ENCODE data around the gene UBL4A. TPM values are rescaled to one million over a fixed set of nuclear protein-coding genes. Genes with fewer than 3 reads are reported as not detected.

UBL4A gene
- total and polyA plus RNA-seq, 5 donors from 2014 or later, result 12.5 to 59.5 (median 55.0) TPM

- Histone ChIP-seq H3K27me3 (ENCODE audit: control insufficient read depth, insufficient read depth, low read length) (no peaks in the 10 kb centered on the region), H3K27ac (ENCODE audit: insufficient read depth, low read length, poor library complexity, severe bottlenecking) (peak overlapping the region; percentile 71), H3K9me3 (ENCODE audit: control insufficient read depth in 2 of 2, low read length in 2 of 2) (no peaks in the 10 kb centered on the region), H3K4me3 (ENCODE audit: low read depth, low read length) (peak overlapping the region; percentile 68), H3K4me1 (ENCODE audit: control insufficient read depth, insufficient read depth, low read length, poor library complexity, severe bottlenecking) (peaks cover 22% of the 10 kb centered on the region), H3K36me3 (ENCODE audit: control insufficient read depth, insufficient read depth, low read length) (no peaks in the 10 kb centered on the region)
- H3K4me3 Mint-ChIP-seq, result peak overlapping the region; percentile 82 to 91 (median 86)
- peaks cover 5% of the 10 kb centered on the region for H3K36me3 Mint-ChIP-seq
- H3K9me3 Mint-ChIP-seq, result no peaks in the 10 kb centered on the region
- peak in 2 of 3 donors; percentile 5 to 56 for DNase-seq
- peaks cover 0 to 38% (median 10%) of the 10 kb centered on the region in 4 donors for H3K4me1 Mint-ChIP-seq
- peak overlapping the region; percentile 56 to 95 (median 66) for H3K27ac Mint-ChIP-seq
- no peaks in the 10 kb centered on the region for H3K27me3 Mint-ChIP-seq
- no peak for ATAC-seq (ENCODE audit: low read depth in 2 of 2)
Observed at GRCh38 chrX:154515090-154515965, 28.9 kb upstream of the UBL4A start.

GRCh38 chrX:154513716-154514115 lies 27.3 kb upstream of the UBL4A start:
- Histone ChIP-seq H3K27me3 (ENCODE audit: control insufficient read depth, insufficient read depth, low read length) (no peaks in the 10 kb centered on the region), H3K9me3 (ENCODE audit: control insufficient read depth in 2 of 2, low read length in 2 of 2) (no peaks in the 10 kb centered on the region), H3K4me3 (ENCODE audit: low read depth, low read length) (no peak overlapping the region), H3K27ac (ENCODE audit: insufficient read depth, low read length, poor library complexity, severe bottlenecking) (no peak overlapping the region), H3K36me3 (ENCODE audit: control insufficient read depth, insufficient read depth, low read length) (no peaks in the 10 kb centered on the region), H3K4me1 (ENCODE audit: control insufficient read depth, insufficient read depth, low read length, poor library complexity, severe bottlenecking) (peaks cover 22% of the 10 kb centered on the region)
- Mint-ChIP-seq H3K4me3 (peak overlapping the region in 3 of 4 donors; percentile 63 to 73 (median 66)), H3K27ac (peak overlapping the region in 1 of 3 donors; percentile 83), H3K4me1 (peaks cover 0 to 38% (median 11%) of the 10 kb centered on the region in 4 donors), H3K27me3 (no peaks in the 10 kb centered on the region), H3K9me3 (peaks cover 0 to 4% (median 0%) of the 10 kb centered on the region in 7 donors), H3K36me3 (peaks cover 13% of the 10 kb centered on the region)
- ATAC-seq (ENCODE audit: low read depth in 2 of 2), result no peak
- DNase-seq, result no peak

GRCh38 chrX:154512879-154513553 lies 26.6 kb upstream of the UBL4A start:
- Histone ChIP-seq H3K9me3 (ENCODE audit: control insufficient read depth in 2 of 2, low read length in 2 of 2) (no peaks in the 10 kb centered on the region), H3K4me1 (ENCODE audit: control insufficient read depth, insufficient read depth, low read length, poor library complexity, severe bottlenecking) (peaks cover 22% of the 10 kb centered on the region), H3K4me3 (ENCODE audit: low read depth, low read length) (no peak overlapping the region), H3K36me3 (ENCODE audit: control insufficient read depth, insufficient read depth, low read length) (no peaks in the 10 kb centered on the region), H3K27ac (ENCODE audit: insufficient read depth, low read length, poor library complexity, severe bottlenecking) (no peak overlapping the region), H3K27me3 (ENCODE audit: control insufficient read depth, insufficient read depth, low read length) (no peaks in the 10 kb centered on the region)
- ATAC-seq (ENCODE audit: low read depth in 2 of 2) (no peak), DNase-seq (no peak)
- H3K27ac Mint-ChIP-seq, result no peak overlapping the region
- peaks cover 13% of the 10 kb centered on the region for H3K36me3 Mint-ChIP-seq
- H3K4me1 Mint-ChIP-seq, result peaks cover 0 to 38% (median 11%) of the 10 kb centered on the region in 4 donors
- H3K27me3 Mint-ChIP-seq, result no peaks in the 10 kb centered on the region
- H3K4me3 Mint-ChIP-seq, result peak overlapping the region in 2 of 4 donors; percentile 8 to 54
- H3K9me3 Mint-ChIP-seq, result peaks cover 0 to 4% (median 0%) of the 10 kb centered on the region in 7 donors

GRCh38 chrX:154511761-154512160 lies 25.3 kb upstream of the UBL4A start:
- Mint-ChIP-seq H3K4me1 (peaks cover 0 to 36% (median 11%) of the 10 kb centered on the region in 4 donors), H3K36me3 (peaks cover 13% of the 10 kb centered on the region), H3K27me3 (no peaks in the 10 kb centered on the region), H3K4me3 (peak overlapping the region; percentile 9 to 39 (median 34)), H3K27ac (peak overlapping the region; percentile 59 to 91 (median 87)), H3K9me3 (peaks cover 0 to 4% (median 0%) of the 10 kb centered on the region in 7 donors)
- no peaks in the 10 kb centered on the region for H3K9me3 ChIP-seq (ENCODE audit: control insufficient read depth in 2 of 2, low read length in 2 of 2)
- ATAC-seq (ENCODE audit: low read depth in 2 of 2), result no peak
- no peak overlapping the region for H3K4me3 ChIP-seq (ENCODE audit: low read depth, low read length)
- H3K36me3 ChIP-seq (ENCODE audit: control insufficient read depth, insufficient read depth, low read length), result no peaks in the 10 kb centered on the region
- peaks cover 22% of the 10 kb centered on the region for H3K4me1 ChIP-seq (ENCODE audit: control insufficient read depth, insufficient read depth, low read length, poor library complexity, severe bottlenecking)
- peak overlapping the region; percentile 47 for H3K27ac ChIP-seq (ENCODE audit: insufficient read depth, low read length, poor library complexity, severe bottlenecking)
- DNase-seq, result no peak
- H3K27me3 ChIP-seq (ENCODE audit: control insufficient read depth, insufficient read depth, low read length), result no peaks in the 10 kb centered on the region

GRCh38 chrX:154509455-154509854 lies 23.0 kb upstream of the UBL4A start:
- Mint-ChIP-seq H3K4me1 (peaks cover 0 to 24% (median 11%) of the 10 kb centered on the region in 4 donors), H3K9me3 (peaks cover 0 to 4% (median 0%) of the 10 kb centered on the region in 7 donors), H3K4me3 (no peak overlapping the region), H3K36me3 (peaks cover 13% of the 10 kb centered on the region), H3K27me3 (no peaks in the 10 kb centered on the region), H3K27ac (no peak overlapping the region)
- no peaks in the 10 kb centered on the region for H3K27me3 ChIP-seq (ENCODE audit: control insufficient read depth, insufficient read depth, low read length)
- H3K27ac ChIP-seq (ENCODE audit: insufficient read depth, low read length, poor library complexity, severe bottlenecking), result no peak overlapping the region
- no peaks in the 10 kb centered on the region for H3K36me3 ChIP-seq (ENCODE audit: control insufficient read depth, insufficient read depth, low read length)
- ATAC-seq (ENCODE audit: low read depth in 2 of 2), result no peak
- H3K4me3 ChIP-seq (ENCODE audit: low read depth, low read length), result no peak overlapping the region
- no peak for DNase-seq
- H3K9me3 ChIP-seq (ENCODE audit: control insufficient read depth in 2 of 2, low read length in 2 of 2), result no peaks in the 10 kb centered on the region
- H3K4me1 ChIP-seq (ENCODE audit: control insufficient read depth, insufficient read depth, low read length, poor library complexity, severe bottlenecking), result peaks cover 8% of the 10 kb centered on the region

GRCh38 chrX:154508384-154508745 lies 21.9 kb upstream of the UBL4A start:
- H3K27ac ChIP-seq (ENCODE audit: insufficient read depth, low read length, poor library complexity, severe bottlenecking), result no peak overlapping the region
- Mint-ChIP-seq H3K4me3 (peak overlapping the region in 1 of 4 donors; percentile 66), H3K27ac (no peak overlapping the region), H3K27me3 (no peaks in the 10 kb centered on the region), H3K4me1 (peaks cover 0 to 18% (median 6%) of the 10 kb centered on the region in 4 donors), H3K36me3 (peaks cover 8% of the 10 kb centered on the region), H3K9me3 (peaks cover 0 to 4% (median 0%) of the 10 kb centered on the region in 7 donors)
- DNase-seq (no peak), ATAC-seq (ENCODE audit: low read depth in 2 of 2) (no peak)
- H3K4me3 ChIP-seq (ENCODE audit: low read depth, low read length), result no peak overlapping the region
- H3K9me3 ChIP-seq (ENCODE audit: control insufficient read depth in 2 of 2, low read length in 2 of 2), result no peaks in the 10 kb centered on the region
- no peaks in the 10 kb centered on the region for H3K36me3 ChIP-seq (ENCODE audit: control insufficient read depth, insufficient read depth, low read length)
- no peaks in the 10 kb centered on the region for H3K27me3 ChIP-seq (ENCODE audit: control insufficient read depth, insufficient read depth, low read length)
- peaks cover 8% of the 10 kb centered on the region for H3K4me1 ChIP-seq (ENCODE audit: control insufficient read depth, insufficient read depth, low read length, poor library complexity, severe bottlenecking)

- Histone ChIP-seq H3K9me3 (ENCODE audit: control insufficient read depth in 2 of 2, low read length in 2 of 2) (no peaks in the 10 kb centered on the region), H3K4me3 (ENCODE audit: low read depth, low read length) (no peak overlapping the region), H3K27ac (ENCODE audit: insufficient read depth, low read length, poor library complexity, severe bottlenecking) (no peak overlapping the region), H3K4me1 (ENCODE audit: control insufficient read depth, insufficient read depth, low read length, poor library complexity, severe bottlenecking) (peaks cover 8% of the 10 kb centered on the region), H3K27me3 (ENCODE audit: control insufficient read depth, insufficient read depth, low read length) (no peaks in the 10 kb centered on the region), H3K36me3 (ENCODE audit: control insufficient read depth, insufficient read depth, low read length) (no peaks in the 10 kb centered on the region)
- Mint-ChIP-seq H3K9me3 (peaks cover 0 to 4% (median 0%) of the 10 kb centered on the region in 7 donors), H3K36me3 (peaks cover 8% of the 10 kb centered on the region), H3K27me3 (no peaks in the 10 kb centered on the region), H3K4me1 (peaks cover 0 to 18% (median 6%) of the 10 kb centered on the region in 4 donors), H3K27ac (no peak overlapping the region), H3K4me3 (peak overlapping the region in 1 of 4 donors; percentile 10)
- ATAC-seq (ENCODE audit: low read depth in 2 of 2) (no peak), DNase-seq (no peak)
Observed at GRCh38 chrX:154507673-154508383, 21.4 kb upstream of the UBL4A start.
